DMS53 (cell line): Measurements from ENCODE around the gene INO80B.

Source experiments
- DNase-seq: peaks from one replicate; lab custom pipeline; 2025; lab: John Stamatoyannopoulos, UW

Gene INO80B

DNA sequence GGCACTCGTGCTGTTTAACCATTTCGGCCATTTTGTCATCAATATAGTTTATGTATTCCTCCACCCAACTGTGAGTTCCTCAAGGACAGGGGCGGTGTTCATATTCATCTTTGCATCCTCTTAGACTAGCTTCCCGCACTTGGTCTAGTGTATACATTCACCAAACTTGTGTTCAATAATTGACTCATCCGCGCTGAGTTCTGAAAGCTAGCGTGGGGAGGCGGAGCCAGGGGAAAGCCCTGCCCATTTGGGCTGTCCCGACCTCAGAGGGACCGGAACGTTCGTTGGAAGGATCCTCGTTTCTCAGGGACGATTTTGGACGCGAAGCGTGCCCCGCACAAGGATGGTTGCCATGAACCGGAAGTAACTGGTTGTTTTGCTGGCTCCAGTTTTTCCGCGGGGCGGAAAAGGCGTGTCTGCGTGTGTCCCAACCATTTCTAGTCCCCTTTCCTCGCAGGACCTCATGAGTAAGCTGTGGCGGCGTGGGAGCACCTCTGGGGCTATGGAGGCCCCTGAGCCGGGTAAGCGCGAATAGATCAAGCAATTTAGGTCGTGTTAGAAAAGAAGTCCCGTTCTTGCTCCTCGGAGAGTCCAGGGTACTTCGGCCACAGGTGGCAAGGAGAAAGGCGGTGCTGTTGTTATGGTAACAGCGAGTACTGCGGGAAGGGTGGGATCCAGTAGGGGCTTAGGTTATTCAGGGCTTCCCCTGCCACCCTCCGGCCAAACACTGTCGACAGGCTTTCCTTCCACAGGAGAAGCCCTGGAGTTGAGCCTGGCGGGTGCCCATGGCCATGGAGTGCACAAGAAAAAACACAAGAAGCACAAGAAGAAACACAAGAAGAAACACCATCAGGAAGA lies at the start of gene INO80B:
TSS of gene INO80B (plus strand) at position 434 of the 858 bp plus-strand sequence. CDS start at position 464, 30 bp downstream.
- peak; percentile 99 for DNase-seq

DNA sequence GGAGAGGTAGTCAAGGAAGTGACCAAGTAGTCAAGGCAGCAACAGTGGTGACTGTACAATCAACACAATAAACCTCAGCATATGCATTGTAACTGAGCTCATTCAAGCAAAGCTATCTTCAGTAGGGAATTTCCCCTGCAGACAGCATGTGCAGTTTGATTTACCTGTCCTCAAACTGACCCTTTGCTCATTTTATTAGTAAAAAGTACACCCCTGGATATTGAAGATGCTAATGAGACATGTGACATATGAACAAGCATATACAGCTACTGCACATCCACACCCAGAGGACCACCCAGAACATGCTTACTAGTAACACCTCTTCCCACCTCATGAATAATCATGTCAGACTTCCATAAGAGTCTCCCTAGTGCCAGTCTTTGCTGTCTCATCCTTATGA lies 48.9 kb upstream of the INO80B start:
- DNase-seq: peak; percentile 73

DNA sequence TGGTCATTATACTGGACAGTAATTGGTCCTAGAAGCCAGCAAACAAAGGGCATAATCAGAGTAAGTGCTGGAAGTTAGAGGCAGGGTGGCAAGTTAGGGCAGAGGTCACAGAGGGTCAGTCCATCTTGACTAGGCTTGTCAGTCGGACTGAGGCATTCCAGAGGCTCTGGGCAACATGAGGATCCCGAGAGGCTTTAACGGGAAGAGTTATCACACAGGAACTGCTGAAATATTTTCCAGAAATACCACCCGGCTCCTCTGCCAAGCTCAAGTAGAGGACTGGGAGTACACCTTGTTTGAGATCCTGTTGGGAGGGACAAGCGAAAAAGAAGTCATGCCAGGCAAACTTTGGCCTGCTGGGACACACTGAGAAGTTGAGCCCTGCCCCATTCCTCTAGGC lies 47.2 kb upstream of the INO80B start:
- no peak for DNase-seq

DNA sequence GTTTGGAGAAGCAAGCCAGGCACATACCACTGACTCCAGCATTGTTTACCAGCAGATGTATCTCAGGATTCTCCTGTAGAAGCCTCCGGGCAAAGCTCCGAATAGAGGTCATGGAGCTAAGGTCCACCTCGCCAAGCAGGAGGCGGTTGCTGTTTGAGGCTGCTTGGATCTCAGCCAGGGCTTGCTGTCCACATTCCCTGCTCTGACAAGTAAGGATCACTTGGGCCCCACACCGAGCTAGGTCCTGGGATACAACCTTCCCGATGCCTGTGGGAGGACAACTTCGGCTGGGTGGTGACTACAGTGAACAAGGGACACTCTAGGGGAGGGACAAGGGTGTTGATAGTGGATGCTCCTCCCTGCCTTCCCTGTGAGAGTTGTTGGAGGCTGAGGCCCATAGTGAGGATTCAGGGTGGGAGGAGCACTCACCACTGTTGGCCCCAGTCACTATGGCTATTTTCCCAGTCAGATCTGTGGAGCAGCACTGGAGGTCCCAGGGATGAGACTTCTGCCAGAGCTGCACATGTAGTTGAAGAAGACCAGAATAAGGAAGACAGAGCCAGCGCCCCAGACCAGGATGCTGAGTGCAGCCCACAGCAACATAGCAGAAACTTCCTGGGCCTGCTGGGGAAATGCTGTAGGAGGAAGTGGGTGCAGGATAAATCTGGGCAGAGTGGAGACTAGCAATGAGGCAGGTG lies 41.7 kb upstream of the INO80B start:
- no peak for DNase-seq

DNA sequence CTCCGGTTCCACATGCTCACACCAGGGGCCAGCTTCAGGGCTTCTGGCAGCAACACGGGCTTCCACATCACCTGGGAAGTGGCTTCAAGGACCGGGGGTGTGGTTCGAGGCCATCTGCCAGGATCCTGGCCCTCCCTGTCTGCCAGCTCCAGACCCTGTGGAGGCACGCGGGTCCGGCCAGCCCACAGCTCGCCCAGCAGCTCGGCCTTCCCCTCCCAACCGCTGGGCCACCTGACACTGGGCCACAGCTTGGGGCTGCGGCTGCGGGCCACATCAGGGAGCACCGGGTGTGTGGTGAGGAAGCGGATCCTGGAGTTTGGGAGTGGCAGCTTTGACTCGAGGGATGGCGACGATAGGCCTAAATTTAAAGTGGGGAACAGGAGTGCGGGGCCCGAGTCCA lies 40.4 kb upstream of the INO80B start:
- peak; percentile 69 for DNase-seq

DNA sequence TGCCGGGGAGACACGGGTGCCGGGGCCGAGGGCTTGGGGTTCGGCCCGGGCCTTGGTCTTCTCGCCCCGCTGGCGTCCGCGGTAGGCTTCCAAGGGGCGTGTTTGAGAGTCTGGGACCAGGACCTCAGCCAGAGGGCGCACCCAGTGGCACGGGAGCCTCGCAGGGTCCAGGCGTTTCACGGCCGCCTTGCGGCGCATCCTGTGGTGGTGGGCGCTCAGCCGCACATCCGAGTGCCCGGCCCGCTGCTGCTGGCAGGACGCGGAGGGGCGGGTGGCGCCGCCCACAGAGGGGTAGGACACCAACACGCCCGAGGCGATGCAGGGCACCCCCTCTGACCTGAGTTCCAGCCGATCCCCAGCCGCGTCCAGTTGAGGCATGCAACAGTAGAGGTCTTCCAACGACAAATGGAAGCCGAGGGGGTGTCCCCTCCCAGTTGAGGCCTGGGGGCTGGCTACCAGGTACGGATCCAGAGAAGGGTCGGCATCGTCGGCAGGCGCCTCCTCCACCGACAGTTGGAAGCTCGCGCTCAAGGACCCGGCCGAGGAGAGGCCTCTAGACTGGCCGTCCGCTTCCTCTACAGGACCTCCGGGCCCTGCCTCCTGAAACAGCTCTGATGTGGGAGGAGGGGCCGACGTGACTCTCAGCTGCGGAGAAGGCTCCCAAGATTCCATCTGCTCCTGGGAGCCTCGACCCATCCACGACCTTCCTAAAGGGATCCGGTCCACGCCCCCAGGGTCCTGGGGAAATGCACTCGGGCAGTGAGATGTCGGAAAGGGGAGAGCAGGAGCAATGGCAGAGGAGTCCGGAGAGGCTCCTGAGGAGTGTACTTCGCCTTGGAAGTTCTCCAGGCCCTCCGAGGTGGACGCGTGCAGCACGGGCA lies 39.8 kb upstream of the INO80B start:
- DNase-seq: peak; percentile 85

DNA sequence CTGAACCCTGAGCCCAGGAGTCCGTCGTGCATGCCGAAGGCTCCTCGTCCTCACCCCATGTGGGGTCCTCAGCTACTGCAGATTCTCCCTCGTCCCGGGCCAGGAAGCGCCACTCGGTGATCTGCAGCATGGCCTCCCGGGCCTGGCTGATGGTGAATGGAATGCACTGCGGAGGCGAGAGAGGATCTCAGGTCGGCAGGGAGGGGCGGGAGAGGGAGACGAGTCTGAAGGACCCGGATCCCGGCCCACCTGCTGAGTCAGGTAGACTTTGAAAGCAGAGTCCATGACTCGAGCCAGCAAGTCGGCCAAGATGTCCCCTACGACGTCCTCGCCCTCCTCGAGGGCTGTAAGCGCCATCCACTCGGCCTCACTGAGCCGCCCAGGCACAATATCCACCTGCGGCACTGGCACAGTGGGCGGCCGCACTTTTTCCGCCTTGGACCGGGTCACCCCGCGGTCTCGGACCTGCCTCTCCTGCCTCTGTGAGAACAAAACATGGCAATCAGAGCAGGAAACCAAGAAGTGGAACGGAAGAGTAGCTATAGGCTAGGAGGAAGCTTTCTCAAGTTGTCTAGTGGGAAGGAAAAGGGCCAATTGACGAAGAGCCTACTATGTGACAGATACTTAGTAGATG lies 39.0 kb upstream of the INO80B start:
- peak; percentile 84 for DNase-seq

DNA sequence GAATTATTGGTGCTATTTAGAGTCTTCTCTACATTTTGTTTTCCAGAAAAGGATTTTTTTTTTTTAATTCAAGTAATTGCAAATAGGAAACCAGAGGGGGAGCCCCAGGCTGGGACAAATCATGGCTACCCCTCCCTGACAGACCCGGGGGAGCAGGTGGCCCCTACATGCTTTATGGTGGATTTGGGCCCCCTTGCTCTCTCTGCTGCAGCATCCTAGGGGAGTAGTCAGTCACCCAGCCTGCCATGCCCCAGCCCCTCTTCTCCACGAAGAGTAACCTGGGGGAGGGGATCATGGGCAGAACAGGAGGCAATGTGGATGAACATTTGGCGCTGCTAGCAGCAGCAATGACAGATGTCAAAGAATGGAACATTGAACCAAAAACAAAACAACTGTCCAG lies 38.1 kb upstream of the INO80B start:
- DNase-seq: no peak

DNA sequence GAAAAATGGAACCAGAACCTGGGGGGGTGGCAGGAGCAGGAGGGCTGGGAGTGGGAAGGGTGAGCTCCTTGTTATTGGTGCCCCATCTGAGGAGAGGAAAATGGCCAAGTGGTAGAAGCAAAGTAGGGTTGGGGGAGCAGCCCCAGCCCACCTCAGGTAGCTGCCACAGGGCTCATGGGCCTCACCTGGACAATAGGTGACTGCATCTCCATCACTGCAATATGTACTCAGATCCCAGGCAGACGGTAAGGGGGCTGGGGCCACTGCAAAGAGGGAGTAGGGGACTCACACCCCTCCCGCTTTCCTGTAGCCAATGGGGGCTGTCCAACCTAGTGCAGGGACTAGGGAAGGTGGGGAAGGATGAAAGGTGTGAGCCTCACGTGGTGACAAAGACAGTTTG lies 37.7 kb upstream of the INO80B start:
- no peak for DNase-seq

DNA sequence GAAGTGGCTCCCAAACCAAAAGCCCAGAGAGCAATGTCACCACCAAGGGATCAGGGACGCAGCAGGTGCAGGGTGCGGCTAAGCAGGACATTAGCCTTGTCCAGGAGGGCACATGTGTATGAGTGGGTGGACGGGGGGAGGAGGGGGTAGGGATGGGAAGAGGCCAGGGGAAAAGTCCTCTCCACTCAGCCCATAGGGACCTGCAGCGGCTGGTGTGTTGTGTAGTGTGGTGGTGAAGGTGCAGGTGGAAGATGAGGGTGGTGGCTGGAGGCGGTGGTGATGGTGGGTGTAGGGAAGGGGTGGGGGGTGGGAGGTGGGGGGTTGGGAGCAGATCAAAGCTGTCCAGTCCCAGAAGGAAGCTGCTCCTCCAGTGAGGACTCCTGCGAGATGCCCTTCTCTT lies 37.1 kb upstream of the INO80B start:
- DNase-seq: no peak

DNA sequence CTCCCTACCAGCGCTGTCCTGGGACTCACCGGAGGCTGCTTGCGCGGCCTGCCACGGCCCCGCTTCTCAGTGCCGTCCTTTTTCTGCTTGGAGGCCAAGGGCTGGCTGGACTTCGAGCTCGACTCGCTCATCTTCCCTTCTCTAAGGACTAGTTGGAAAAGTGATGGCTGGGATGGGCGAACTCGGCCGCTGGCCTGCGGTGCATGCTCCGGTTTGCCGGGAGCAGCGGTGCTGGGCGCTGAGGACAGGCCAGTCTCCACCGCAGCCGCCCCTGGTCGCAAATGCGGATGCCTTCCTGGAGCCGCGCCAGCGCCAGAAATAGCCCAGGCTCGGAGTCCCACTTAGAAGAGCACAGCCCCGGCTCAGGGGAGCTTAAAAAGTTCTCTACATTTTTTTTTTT lies 36.6 kb upstream of the INO80B start:
- no peak for DNase-seq

DNA sequence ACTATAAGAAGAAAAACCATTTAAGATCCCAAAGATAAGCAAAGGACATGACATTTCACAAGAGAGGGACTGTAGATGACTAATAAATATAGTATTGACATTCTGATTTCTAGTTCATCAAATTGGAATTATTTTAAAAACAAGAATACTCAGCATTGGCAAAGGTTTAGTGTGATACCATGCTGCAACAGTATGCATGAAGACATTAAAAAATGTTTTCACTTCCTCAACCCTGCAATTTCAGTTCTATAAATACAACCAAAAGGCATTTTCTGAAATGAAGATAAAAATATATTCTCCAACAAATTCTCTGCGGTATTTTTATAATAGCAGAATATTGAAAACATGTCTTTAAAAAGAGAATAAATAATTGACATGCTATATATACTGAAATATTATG lies 35.5 kb upstream of the INO80B start:
- no peak for DNase-seq

DNA sequence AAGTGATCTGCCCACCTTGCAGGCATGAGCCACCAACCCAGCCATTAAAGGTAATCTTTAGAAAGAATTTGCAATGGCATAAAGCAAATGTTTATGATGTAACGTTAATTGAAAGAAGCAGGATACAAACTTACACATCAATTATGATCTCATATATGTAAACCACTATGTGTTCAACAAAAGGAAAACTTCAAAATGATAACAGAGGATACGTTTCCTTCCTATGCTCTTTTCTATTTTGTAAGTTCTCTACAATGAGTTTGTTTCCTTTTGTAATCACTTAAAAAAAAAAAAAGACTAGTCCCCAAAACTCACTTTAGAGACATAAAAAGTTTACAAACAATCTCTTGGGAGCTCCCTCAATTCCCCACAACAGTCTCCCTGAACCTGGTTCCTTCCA lies 34.9 kb upstream of the INO80B start:
- DNase-seq: no peak

DNA sequence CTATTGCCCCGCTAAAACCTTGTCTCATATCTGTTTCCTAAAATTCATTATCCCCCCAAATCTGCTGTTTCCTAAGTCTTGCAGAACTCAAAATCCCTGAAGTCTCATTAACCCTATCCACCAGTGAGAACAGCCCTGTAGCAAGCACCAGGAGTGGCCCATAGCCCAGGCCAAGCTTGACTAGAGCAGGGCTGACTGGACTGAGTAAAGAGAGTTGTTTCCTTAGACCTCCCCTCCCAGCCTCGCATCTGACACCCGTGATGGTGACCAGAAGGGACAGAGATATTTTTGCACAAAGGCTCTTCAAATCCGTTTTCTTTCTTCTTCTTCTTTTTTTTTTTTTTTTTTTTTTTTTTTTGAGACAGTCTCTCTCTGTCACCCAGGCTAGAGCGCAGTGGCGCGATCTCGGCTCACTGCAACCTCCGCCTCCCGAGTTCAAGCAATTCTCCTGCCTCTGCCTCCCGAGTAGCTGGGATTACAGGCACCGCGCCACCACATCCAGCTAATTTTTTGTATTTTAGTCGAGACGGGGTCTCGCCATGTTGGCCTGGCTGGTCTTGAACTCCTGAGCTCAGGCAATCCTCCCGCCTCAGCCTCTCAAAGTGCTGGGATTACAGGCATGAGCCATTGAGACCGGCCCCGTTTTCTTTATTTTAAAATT lies 34.3 kb upstream of the INO80B start:
- peak; percentile 53 for DNase-seq

DNA sequence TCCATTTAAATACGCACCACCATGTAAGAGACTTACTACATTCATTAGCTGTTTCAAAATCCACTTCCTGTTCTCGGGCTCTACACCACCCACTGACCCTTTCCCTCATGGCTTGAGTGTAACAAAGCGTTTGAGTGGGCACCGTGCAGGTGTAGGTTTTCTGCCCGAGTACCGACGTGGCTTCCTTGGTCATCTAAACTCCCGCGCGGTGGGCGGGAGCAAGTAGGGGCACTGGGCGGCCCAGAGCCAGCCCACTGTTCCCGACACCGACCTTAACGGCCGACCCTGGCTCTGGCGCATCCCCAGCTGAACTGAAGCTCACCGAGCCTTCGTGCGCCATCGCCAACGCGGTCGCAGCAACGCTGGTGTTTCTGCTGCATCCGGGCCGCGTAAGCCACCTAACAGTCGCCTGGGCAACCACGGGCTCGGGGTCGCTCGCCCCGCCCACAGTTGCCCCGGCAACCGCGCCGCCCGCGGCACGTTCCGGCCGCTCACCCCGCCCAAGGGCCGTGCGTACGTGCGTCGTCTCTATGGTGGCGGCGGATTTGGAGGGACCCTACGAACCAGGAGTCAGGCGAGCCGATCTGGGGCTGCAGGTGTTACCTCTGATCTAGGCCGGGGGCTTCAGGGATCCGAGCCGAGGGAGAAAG lies 33.5 kb upstream of the INO80B start, which contains the start of the genes C2orf81 and WDR54:
TSS of gene C2orf81 (minus strand) at position 399 of the 650 bp plus-strand sequence. CDS start at position 340, 59 bp downstream.
TSS of gene WDR54 (plus strand) at position 510 of the 650 bp plus-strand sequence. CDS start 424 bp downstream, outside the sequence.
- DNase-seq: peak; percentile 99

DNA sequence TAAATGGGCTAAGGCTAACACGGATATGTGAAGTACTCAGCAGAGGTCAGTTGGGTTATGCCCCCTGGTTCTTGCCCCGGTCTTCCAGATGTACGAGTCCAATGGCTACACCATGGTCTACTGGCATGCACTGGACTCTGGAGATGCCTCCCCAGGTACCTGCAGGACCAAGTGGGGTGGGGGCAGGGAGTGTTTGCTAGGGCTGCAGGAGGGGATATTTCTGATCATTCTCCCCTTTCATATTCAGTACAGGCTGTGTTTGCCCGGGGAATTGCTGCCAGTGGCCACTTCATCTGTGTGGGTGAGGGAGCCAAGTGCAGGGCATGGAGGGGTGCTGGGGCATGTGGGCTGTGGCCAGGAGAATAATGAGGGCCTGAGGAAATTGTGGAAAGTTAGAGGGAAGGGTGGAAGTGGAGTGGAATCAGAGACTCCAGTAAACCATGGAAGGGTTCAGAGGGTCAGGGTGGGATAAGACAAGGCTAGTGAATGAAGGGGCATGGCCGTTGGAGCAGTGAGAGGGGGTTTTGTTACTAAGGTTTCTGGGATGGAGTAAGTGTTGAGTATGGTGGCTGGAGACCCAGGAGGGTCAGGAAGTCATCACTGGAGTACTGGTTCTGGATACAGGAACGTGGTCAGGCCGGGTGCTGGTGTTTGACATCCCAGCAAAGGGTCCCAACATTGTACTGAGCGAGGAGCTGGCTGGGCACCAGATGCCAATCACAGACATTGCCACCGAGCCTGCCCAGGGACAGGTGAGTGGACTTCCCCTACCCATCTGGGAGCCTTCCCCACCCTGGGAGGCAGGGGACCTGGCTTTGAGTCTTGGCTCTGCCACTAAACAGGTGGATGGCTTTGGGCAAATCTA lies 31.4 kb upstream of the INO80B start:
- no peak for DNase-seq

DNA sequence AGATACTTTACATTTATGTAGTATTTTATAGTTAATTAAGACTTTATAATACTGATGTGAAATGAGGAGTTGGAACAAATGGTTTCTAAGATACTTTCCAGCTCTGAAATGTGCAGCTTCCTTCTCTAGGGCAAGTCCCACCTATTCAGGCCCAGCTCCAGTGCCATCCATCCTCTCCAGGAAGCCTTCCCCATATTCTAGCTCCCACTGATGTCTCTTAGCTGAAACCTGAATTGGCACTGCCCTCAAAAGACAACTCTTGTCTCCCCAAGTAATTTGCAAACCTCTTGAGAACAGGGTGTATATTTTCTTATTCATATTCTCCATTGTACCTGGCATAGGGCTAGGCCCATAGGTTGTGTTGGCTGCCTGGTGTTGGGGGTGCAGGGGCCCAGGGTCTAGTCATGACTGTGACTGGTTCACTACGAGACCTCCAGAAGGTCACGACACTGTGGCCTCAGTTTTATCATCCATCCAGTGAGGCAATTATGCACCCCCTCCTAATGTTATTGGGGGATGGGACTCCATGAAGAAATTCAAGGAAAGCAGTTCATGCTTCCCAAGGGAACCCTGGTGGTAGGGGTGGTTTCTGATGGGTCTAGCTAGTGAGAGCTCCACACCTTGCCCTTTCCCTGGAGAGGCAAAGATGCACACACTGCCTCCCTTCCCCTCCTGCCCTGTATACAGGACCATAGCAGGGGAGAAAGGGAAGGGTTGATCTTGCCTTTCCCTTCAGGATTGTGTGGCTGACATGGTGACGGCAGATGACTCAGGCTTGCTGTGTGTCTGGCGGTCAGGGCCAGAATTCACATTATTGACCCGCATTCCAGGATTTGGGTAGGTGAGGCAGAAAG lies 30.5 kb upstream of the INO80B start:
- no peak for DNase-seq

DNA sequence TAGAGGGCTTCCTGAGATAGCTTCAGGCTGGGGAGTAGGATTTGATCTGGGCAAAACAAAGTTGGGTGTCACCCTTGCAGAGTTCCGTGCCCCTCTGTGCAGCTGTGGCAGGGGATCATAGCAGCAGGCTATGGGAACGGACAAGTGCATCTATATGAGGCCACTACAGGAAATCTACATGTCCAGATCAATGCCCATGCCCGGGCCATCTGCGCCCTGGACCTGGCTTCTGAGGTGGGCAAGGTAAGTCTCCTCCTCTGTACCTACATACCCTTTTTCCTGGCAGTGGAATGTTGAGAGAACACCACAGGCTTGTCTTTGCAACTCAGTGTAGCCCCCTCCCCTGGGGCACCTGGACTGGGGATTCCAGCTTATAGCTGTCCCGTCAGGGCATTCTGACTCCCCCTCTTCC lies 29.9 kb upstream of the INO80B start:
- DNase-seq: no peak

DNA sequence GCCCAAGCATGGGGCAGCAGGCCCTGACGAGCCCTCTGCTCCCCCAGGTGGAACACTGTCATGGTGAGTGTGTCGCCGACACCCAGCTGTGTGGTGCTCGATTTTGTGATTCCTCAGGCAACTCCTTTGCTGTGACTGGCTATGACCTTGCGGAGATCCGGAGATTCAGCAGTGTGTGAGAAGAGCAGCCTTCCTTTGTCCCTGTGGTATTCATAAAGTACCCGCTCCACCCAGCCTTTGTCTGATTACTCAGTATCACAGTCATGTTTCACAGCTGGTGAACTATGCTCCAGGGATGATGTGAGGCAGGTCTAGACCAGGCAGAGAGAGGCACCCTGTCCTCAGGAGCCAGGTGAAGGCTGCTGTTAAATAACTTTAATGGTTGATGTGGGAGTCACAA lies 29.4 kb upstream of the INO80B start:
- no peak for DNase-seq
